Dermis blood vessel endothelial cell (primary cell): ENCODE data around the gene ZKSCAN4. TPM values are rescaled to one million over a fixed set of nuclear protein-coding genes. Genes with fewer than 3 reads are reported as not detected.

ENCODE experiments used
- DNase-seq: peaks from one replicate; pipeline ENCODE4 v3.0.0; 2010
- total RNA-seq: library from RNA; depleted of rRNA; stranded (reverse); fragments of >200 nt; gene quantifications from 2 replicates; pipeline ENCODE4 v1.2.3, GENCODE V29; 2014

Gene ZKSCAN4
- total RNA-seq, 1 donor from 2014 or later: 7.7 TPM

GRCh38 chr6:28208111-28208659, 43.9 kb downstream of the ZKSCAN4 start:
- DNase-seq: no peak

GRCh38 chr6:28207510-28208110, 44.5 kb downstream of the ZKSCAN4 start:
- DNase-seq: peak; percentile 55

- DNase-seq: no peak
These were observed 45.0 kb downstream of the ZKSCAN4 start for GRCh38 chr6:28206928-28207509.

- no peak for DNase-seq
These were observed 45.5 kb downstream of the ZKSCAN4 start for GRCh38 chr6:28206527-28206926.

GRCh38 chr6:28205879-28206278, 46.2 kb downstream of the ZKSCAN4 start:
- no peak for DNase-seq

GRCh38 chr6:28203201-28203600, 48.9 kb downstream of the ZKSCAN4 start:
- no peak for DNase-seq

- DNase-seq: no peak
These were observed 52.0 kb downstream of the ZKSCAN4 start for GRCh38 chr6:28200020-28200419.

Other genes with a start within 250 kb of the ZKSCAN4 start
- 0.17 and 0.23 TPM in 2 replicates for gene ZNF165, start 171.7 kb downstream of the ZKSCAN4 start, total RNA-seq
- gene ZSCAN16, start 127.7 kb downstream of the ZKSCAN4 start, total RNA-seq: 13.5 and 19.1 TPM in 2 replicates
- 19.4 and 20.8 TPM in 2 replicates for gene ZKSCAN8, start 110.4 kb downstream of the ZKSCAN4 start, total RNA-seq
- gene ZSCAN9, start 27.0 kb downstream of the ZKSCAN4 start, total RNA-seq: 10.7 and 17.9 TPM in 2 replicates
- 0.34 and 1.1 TPM in 2 replicates for gene NKAPL, start 7.0 kb upstream of the ZKSCAN4 start, total RNA-seq
- 12.8 and 13.3 TPM in 2 replicates for gene ZSCAN26, start 14.9 kb upstream of the ZKSCAN4 start, total RNA-seq
- gene PGBD1, start 29.3 kb upstream of the ZKSCAN4 start, total RNA-seq: 8.9 and 10.2 TPM in 2 replicates
- 25.7 and 40.6 TPM in 2 replicates for gene ZSCAN31, start 83.9 kb upstream of the ZKSCAN4 start, total RNA-seq
- 6.3 and 9.7 TPM in 2 replicates for gene ZKSCAN3, start 97.7 kb upstream of the ZKSCAN4 start, total RNA-seq
- 5.1 and 5.6 TPM in 2 replicates for gene ZSCAN12, start 147.5 kb upstream of the ZKSCAN4 start, total RNA-seq
- 0.51 and 0.74 TPM in 2 replicates for gene ZSCAN23, start 191.2 kb upstream of the ZKSCAN4 start, total RNA-seq